SK-N-MC (cell line): ENCODE data around the gene SGPP1.

Source experiments
- DNase-seq: peaks from one replicate; pipeline ENCODE4 v3.0.0-alpha.2; 2011; ENCODE audit warnings: low read depth, low spot score
- H3K27ac ChIP-seq: fragments of 200-600 bp; sonication (generic); 2 replicates; pipeline ENCODE4 v1.5.1; 2016; ENCODE audit warnings: mixed run types
- H3K36me3 ChIP-seq: fragments of 200-600 bp; sonication (generic); 2 replicates; pipeline ENCODE4 v1.6.1; 2017; ENCODE audit warnings: antibody characterized with exemption, low read length, mixed read lengths; ENCODE audit not compliant: insufficient read depth
- H3K4me3 ChIP-seq: fragments of 200-600 bp; sonication (generic); 2 replicates; pipeline ENCODE4 v1.5.1; 2016
- H3K9ac ChIP-seq: fragments of 200-600 bp; sonication (generic); 2 replicates; pipeline ENCODE4 v1.8.0; 2017; ENCODE audit warnings: mixed run types, mixed read lengths; ENCODE audit not compliant: insufficient read length
- H3K9me3 ChIP-seq: fragments of 200-600 bp; sonication (generic); 2 replicates; pipeline ENCODE4 v1.6.1; 2017; ENCODE audit warnings: low read depth, mild to moderate bottlenecking, antibody characterized with exemption, low read length, moderate library complexity, mixed read lengths
- EZH2 ChIP-seq: fragments of 200-600 bp; sonication (generic); IDR thresholded peaks from one replicate; pipeline ENCODE4 v1.6.1; 2017; ENCODE audit warnings: antibody characterized with exemption
- FOXP2 ChIP-seq: optimal IDR thresholded peaks from 2 replicates; pipeline ENCODE3; 2011; ENCODE audit warnings: mild to moderate bottlenecking, moderate library complexity; ENCODE audit not compliant: insufficient read depth; ENCODE audit errors: extremely low read length, control extremely low read depth
- POLR2AphosphoS5 ChIP-seq: IDR thresholded peaks from 2 replicates; pipeline ENCODE4 v1.6.1; 2012; ENCODE audit warnings: mild to moderate bottlenecking, low read depth, low read length, borderline replicate concordance

SGPP1 gene

GRCh38 chr14:63735720-63736119 is 7.9 kb upstream of the SGPP1 start:
- Histone ChIP-seq H3K9me3 (no peaks in the 10 kb centered on the region), H3K36me3 (no peaks in the 10 kb centered on the region), H3K9ac (no peak overlapping the region), H3K4me3 (no peak overlapping the region), H3K27ac (no peak overlapping the region)
- no peak for DNase-seq
- TF ChIP-seq EZH2: no peak
- no peak for TF ChIP-seq FOXP2
- TF ChIP-seq POLR2AphosphoS5: no peak

GRCh38 chr14:63730659-63731058 is 2.8 kb upstream of the SGPP1 start:
- Histone ChIP-seq H3K36me3 (no peaks in the 10 kb centered on the region), H3K9me3 (no peaks in the 10 kb centered on the region), H3K4me3 (no peak overlapping the region), H3K9ac (no peak overlapping the region), H3K27ac (no peak overlapping the region)
- no peak for DNase-seq
- TF ChIP-seq FOXP2 (no peak), POLR2AphosphoS5 (no peak), EZH2 (no peak)

- Histone ChIP-seq H3K9ac (peak overlapping the region; percentile 81), H3K27ac (no peak overlapping the region), H3K4me3 (peak overlapping the region; percentile 95), H3K9me3 (no peaks in the 10 kb centered on the region), H3K36me3 (no peaks in the 10 kb centered on the region)
- no peak for DNase-seq
- TF ChIP-seq EZH2: no peak
- no peak for TF ChIP-seq FOXP2
- no peak for TF ChIP-seq POLR2AphosphoS5
Measured at GRCh38 chr14:63727231-63727735, 582 bp downstream of the SGPP1 start.

- Histone ChIP-seq H3K4me3 (peak overlapping the region; percentile 95), H3K9ac (peak overlapping the region; percentile 81), H3K9me3 (no peaks in the 10 kb centered on the region), H3K27ac (no peak overlapping the region), H3K36me3 (no peaks in the 10 kb centered on the region)
- no peak for TF ChIP-seq EZH2
- TF ChIP-seq POLR2AphosphoS5: no peak
- TF ChIP-seq FOXP2: no peak
- DNase-seq: no peak
Measured at GRCh38 chr14:63726499-63726898, 1.4 kb downstream of the SGPP1 start.

- TF ChIP-seq POLR2AphosphoS5 (no peak), EZH2 (no peak), FOXP2 (no peak)
Measured at GRCh38 chr14:63725786-63726460, 1.9 kb downstream of the SGPP1 start.

GRCh38 chr14:63717702-63718101 is 10.2 kb downstream of the SGPP1 start:
- TF ChIP-seq EZH2: no peak
- TF ChIP-seq POLR2AphosphoS5: no peak
- TF ChIP-seq FOXP2: no peak
- Histone ChIP-seq H3K36me3 (no peaks in the 10 kb centered on the region; the same call in 1 of the 2 replicates), H3K9ac (no peak overlapping the region), H3K4me3 (no peak overlapping the region), H3K9me3 (no peaks in the 10 kb centered on the region; the same call in 1 of the 2 replicates), H3K27ac (no peak overlapping the region)
- DNase-seq: no peak

More at GRCh38 chr14:63725786-63726460, 1.9 kb downstream of the SGPP1 start:
- no peaks in the 10 kb centered on the region; the same call in 1 of the 2 replicates for H3K36me3 ChIP-seq
- no peak for DNase-seq
- peak overlapping the region; percentile 81 for H3K9ac ChIP-seq
- no peak overlapping the region for H3K27ac ChIP-seq
- H3K4me3 ChIP-seq: peak overlapping the region; percentile 95
- no peaks in the 10 kb centered on the region for H3K9me3 ChIP-seq

- no peaks in the 10 kb centered on the region; the same call in 1 of the 2 replicates for H3K9me3 ChIP-seq
- H3K27ac ChIP-seq: no peak overlapping the region
- no peak for TF ChIP-seq FOXP2
- no peak for TF ChIP-seq POLR2AphosphoS5
- TF ChIP-seq EZH2: no peak
- no peaks in the 10 kb centered on the region; the same call in 1 of the 2 replicates for H3K36me3 ChIP-seq
- H3K4me3 ChIP-seq: no peak overlapping the region
- no peak overlapping the region for H3K9ac ChIP-seq
- no peak for DNase-seq
Measured at GRCh38 chr14:63715360-63715759, 12.5 kb downstream of the SGPP1 start.

- DNase-seq: no peak
- H3K27ac ChIP-seq: no peak overlapping the region
Measured at GRCh38 chr14:63713764-63714163, 14.1 kb downstream of the SGPP1 start.

GRCh38 chr14:63713058-63713457 is 14.8 kb downstream of the SGPP1 start:
- H3K36me3 ChIP-seq: no peaks in the 10 kb centered on the region
- H3K9me3 ChIP-seq: no peaks in the 10 kb centered on the region; the same call in 1 of the 2 replicates
- DNase-seq: no peak

More at GRCh38 chr14:63713764-63714163, 14.1 kb downstream of the SGPP1 start:
- H3K9ac ChIP-seq: no peak overlapping the region
- no peak overlapping the region for H3K4me3 ChIP-seq
- H3K36me3 ChIP-seq: no peaks in the 10 kb centered on the region
- no peaks in the 10 kb centered on the region; the same call in 1 of the 2 replicates for H3K9me3 ChIP-seq
- TF ChIP-seq EZH2 (no peak), FOXP2 (no peak), POLR2AphosphoS5 (no peak)

More at GRCh38 chr14:63713058-63713457, 14.8 kb downstream of the SGPP1 start:
- Histone ChIP-seq H3K4me3 (no peak overlapping the region), H3K27ac (no peak overlapping the region), H3K9ac (no peak overlapping the region)
- TF ChIP-seq EZH2 (no peak), POLR2AphosphoS5 (no peak), FOXP2 (no peak)
